GM12875 (cell line): ENCODE data around the gene CTTNBP2.
A peak's percentile ranks its signal among the peaks of the same experiment; 100 is the strongest.

Experiments used
- H3K4me3 ChIP-seq: one replicate; pipeline ENCODE4 v1.5.1; 2011; ENCODE audit warnings: low read depth, low read length, control low read depth
- TF ChIP-seq, protein P1 (sequence below): IDR thresholded peaks from 2 replicates; pipeline ENCODE4 v1.5.1; 2011; ENCODE audit warnings: low read depth, mild to moderate bottlenecking, control low read depth, inconsistent platforms, low read length, moderate library complexity, borderline replicate concordance; ENCODE audit not compliant: insufficient read depth

CTTNBP2 gene

DNA sequence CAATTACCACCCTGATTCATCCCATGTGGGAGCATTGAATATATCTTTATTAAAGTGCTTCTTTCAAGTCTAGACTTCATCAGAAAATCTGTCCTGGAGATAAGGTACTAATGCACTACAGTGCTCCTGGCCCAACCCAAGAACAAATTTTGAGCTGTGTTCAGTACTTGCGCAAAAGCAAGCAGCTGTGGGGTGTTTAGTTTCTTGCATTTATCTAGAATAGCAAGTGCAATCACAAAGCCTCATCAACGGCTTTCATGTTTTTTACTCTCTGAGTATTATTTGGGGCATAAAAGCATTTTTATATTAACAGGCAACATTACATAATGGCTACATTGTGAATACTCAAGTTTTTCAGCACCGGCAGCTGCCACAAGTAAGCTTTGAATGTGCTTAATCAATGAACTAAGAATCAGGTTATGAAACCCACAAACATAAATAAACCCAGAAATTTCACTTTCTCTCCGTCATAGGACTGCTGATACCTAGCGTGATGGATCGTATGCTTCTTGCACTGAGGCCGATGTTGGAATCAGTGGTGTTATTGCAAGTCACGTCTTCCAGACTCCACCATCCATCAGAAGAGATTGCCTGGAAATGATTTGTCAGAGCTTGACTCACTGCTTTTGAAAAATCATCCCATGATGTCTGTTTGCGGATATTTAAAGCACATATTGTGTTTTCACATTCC lies 113.1 kb downstream of the CTTNBP2 start:
- TF ChIP-seq, protein P1, sequence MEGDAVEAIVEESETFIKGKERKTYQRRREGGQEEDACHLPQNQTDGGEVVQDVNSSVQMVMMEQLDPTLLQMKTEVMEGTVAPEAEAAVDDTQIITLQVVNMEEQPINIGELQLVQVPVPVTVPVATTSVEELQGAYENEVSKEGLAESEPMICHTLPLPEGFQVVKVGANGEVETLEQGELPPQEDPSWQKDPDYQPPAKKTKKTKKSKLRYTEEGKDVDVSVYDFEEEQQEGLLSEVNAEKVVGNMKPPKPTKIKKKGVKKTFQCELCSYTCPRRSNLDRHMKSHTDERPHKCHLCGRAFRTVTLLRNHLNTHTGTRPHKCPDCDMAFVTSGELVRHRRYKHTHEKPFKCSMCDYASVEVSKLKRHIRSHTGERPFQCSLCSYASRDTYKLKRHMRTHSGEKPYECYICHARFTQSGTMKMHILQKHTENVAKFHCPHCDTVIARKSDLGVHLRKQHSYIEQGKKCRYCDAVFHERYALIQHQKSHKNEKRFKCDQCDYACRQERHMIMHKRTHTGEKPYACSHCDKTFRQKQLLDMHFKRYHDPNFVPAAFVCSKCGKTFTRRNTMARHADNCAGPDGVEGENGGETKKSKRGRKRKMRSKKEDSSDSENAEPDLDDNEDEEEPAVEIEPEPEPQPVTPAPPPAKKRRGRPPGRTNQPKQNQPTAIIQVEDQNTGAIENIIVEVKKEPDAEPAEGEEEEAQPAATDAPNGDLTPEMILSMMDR: no peak
- H3K4me3 ChIP-seq: no peak overlapping the region

DNA sequence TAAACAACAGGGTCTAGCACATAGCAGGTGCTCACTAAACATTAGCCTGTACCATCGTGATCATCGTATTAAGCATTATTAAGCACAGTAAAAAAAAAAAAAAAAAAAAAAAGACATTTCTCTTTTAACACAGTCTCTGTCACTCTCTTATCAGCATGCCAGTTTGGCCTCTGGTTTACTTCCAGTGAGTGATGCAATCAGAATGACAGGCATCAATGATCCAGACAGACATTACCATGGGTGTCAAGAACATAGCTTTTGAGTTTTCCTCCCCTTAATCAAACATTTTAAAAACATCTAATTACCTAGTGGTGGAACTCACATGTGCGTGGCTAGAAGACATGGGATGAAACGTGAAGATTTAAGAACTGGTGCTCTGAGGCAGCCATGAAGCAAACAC lies 115.8 kb downstream of the CTTNBP2 start:
- TF ChIP-seq, protein P1: no peak
- no peak overlapping the region for H3K4me3 ChIP-seq

- TF ChIP-seq, protein P1: no peak
- H3K4me3 ChIP-seq: no peak overlapping the region
Observed at GRCh38 chr7:117756586-117757085, 116.6 kb downstream of the CTTNBP2 start.

GRCh38 chr7:117755136-117755535 lies 118.1 kb downstream of the CTTNBP2 start:
- TF ChIP-seq, protein P1: no peak
- H3K4me3 ChIP-seq: no peak overlapping the region

DNA sequence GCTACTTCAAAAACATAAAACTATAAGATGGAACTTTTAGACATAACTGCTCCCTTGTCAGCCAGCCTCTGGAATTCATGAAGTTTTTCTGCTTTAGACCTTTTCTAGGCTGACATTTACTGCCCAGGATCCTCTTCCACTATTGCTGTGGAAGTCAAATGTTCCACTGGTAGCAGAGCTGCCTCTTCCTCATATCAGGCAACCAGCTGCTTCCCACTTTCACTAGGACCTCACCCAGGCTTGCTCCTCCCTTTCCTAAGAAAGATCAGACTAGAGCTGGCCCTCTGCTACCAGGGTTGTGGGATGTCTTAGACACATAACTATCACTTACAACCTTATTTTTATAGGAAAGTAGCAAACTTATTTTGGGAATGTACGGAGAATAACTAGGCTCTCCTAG lies 121.5 kb downstream of the CTTNBP2 start:
- H3K4me3 ChIP-seq: no peak overlapping the region
- TF ChIP-seq, protein P1: no peak

DNA sequence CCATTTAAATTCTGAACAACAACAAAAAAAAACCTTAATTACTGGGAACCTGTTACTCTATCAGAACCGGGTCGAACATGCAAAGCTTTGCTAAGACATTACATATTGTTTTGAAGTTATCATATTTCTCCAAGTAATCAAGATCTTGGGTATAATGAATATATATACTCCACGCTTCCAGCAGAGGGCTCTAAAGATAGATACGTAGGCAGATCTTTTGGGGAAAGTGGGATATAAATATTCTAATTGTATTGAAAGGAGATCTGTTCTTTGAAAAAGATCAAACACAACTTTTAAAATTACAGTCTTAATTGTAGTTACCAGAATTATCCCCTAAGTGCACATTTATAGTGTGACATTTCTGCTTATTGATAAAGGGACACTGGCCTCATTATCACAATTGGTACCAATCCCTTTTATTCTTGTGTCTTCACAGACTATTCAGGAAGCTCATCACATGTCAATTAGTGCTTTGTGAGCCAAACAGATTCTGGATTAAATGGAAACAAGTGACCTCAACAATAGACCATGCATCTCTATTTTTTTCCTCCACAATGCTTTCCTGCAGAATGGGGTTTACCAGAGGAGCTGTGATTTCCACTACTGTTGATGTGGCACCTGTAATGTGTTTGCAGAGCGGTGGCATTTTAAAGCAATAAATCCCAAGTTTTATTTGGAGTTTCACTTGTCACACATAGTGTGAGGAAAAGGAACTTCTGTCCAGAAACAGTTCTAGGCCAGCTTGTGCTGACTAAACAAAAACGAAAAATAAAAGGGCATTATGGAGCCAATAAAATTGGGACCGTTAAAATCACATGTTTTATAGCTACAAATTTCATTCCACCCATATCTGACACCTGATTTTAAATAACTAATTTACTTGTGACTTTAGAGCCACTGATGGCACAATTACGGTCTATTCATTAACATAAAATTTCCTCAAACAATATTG lies 122.4 kb downstream of the CTTNBP2 start:
- H3K4me3 ChIP-seq: no peak overlapping the region
- TF ChIP-seq, protein P1: peak; percentile 4; the same call in 1 of the 2 replicates
